ENCODE data around the gene GABRD. TPM values are rescaled to one million over a fixed set of nuclear protein-coding genes. Genes with fewer than 3 reads are reported as not detected.
A peak's percentile ranks its signal among the peaks of the same experiment; 100 is the strongest.

Gene GABRD
- total RNA-seq, 2 donors from 2014 or later: not detected

DNA sequence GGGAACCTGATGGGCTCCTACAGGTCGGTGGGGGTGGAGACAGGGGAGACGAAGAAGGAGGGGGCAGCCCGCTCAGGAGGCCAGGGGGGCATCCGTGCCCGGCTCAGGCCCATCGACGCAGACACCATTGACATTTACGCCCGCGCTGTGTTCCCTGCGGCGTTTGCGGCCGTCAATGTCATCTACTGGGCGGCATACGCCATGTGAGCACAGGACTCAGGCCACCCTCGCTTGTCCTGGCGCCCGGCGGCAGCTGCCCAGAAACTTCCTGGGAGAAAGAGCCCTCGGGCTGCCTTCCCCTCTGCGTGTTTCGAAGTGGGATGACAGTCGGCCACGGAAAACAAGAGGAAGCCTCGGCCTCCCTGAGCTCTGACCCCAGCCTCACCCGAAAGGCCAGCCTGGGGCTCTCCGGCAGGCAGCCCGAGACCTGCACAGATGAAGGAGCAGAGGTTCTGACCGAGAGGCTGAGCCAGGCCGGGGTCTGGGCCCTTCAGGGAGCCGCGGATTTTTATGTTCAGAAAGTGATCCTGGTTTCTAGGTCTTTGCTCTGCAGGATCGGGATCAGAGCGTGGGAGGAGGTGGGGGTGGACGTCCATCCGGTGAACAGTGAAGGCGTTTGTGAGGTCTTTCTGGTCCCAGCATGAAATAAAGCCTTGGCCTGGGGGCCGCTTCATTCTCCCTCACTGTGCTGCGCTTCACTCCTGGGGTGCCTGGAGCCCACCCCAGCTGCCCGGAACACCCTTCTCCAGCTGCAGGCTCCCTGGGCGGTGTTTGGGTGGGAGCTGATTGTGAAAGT is 11.1 kb downstream of the GABRD start:
- no peaks in the 10 kb centered on the region for H3K36me3 Mint-ChIP-seq (ENCODE audit: low read depth)
- TF ChIP-seq, protein P1, sequence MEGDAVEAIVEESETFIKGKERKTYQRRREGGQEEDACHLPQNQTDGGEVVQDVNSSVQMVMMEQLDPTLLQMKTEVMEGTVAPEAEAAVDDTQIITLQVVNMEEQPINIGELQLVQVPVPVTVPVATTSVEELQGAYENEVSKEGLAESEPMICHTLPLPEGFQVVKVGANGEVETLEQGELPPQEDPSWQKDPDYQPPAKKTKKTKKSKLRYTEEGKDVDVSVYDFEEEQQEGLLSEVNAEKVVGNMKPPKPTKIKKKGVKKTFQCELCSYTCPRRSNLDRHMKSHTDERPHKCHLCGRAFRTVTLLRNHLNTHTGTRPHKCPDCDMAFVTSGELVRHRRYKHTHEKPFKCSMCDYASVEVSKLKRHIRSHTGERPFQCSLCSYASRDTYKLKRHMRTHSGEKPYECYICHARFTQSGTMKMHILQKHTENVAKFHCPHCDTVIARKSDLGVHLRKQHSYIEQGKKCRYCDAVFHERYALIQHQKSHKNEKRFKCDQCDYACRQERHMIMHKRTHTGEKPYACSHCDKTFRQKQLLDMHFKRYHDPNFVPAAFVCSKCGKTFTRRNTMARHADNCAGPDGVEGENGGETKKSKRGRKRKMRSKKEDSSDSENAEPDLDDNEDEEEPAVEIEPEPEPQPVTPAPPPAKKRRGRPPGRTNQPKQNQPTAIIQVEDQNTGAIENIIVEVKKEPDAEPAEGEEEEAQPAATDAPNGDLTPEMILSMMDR (conservative IDR thresholded peaks at IDR 0.05): no peak
- H3K27ac Mint-ChIP-seq: no peak overlapping the region
- H3K4me1 Mint-ChIP-seq: no peaks in the 10 kb centered on the region
- Histone ChIP-seq H3K27ac (ENCODE audit: low read depth, low read length) (no peak overlapping the region), H3K27me3 (ENCODE audit: control insufficient read depth, insufficient read depth, low read length, poor library complexity, severe bottlenecking) (no peaks in the 10 kb centered on the region), H3K9me3 (ENCODE audit: control insufficient read depth, low read length) (no peaks in the 10 kb centered on the region), H3K4me1 (ENCODE audit: control insufficient read depth, insufficient read depth, low read length) (no peaks in the 10 kb centered on the region), H3K4me3 (ENCODE audit: low read length) (no peak overlapping the region), H3K36me3 (ENCODE audit: control insufficient read depth, insufficient read depth, low read length) (no peaks in the 10 kb centered on the region), H3K9ac (ENCODE audit: extremely low read depth, low read length, poor library complexity, severe bottlenecking) (no peak overlapping the region)
- H3K27me3 Mint-ChIP-seq (ENCODE audit: insufficient read depth): no peaks in the 10 kb centered on the region
- H3K9me3 Mint-ChIP-seq: no peaks in the 10 kb centered on the region
- 92 to 93% methylated on average over 37 to 42 of the region's 42 CpGs for WGBS, 2 experiments (ENCODE audit: insufficient coverage in 1 of 2, insufficient read length in 1 of 2)
- DNase-seq: no peak
- no peak overlapping the region for H3K4me3 Mint-ChIP-seq

DNA sequence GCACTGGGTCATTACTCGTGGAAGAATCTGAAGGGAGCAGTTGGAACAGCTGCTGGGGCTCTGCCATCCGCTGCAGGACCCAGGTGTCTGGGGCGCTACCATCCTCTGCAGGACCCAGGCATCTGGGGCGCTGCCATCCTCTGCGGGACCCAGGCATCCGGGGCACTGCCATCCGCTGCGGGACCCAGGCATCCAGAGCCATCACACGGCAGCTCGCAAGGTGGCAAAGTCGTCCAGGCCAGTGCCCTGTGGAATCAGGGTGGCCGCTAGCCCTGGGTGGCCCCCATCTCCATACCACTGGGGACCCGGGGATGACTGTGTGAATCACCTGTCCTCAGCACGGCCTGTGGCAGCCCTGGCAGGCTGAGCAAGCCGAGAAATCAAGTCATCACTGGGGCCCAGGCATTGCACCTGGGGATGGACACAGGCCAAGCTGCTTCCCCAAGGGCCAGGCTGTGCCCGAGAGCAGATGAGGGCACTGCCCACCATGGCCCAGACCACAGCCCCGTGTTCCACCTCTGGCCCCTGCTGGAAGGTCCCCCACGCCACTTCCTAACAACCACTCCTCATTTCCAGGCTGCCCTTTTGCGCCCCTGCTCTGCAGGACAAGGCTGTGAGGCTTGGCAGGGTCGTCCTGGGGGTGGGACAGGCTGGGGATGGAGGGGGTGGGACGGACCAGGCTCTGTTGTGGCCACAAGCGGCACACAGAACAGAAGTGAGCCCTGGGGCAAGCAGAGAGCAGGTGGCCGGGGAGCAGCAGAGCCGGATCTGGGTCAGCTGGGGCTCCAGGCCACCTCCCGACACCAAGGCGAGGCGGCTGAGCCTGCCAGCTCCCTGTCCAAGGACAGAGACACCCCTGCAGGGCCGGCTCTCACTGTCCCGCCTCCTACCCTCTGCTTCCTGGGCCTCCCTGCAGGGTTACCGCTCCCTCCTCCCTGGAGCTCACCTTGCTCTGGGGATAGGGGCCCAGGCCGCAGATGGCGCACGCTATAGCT is 12.7 kb downstream of the GABRD start:
- H3K36me3 ChIP-seq (ENCODE audit: control insufficient read depth, insufficient read depth, low read length): no peaks in the 10 kb centered on the region
- no peaks in the 10 kb centered on the region for H3K27me3 ChIP-seq (ENCODE audit: control insufficient read depth, insufficient read depth, low read length, poor library complexity, severe bottlenecking)
- peak; percentile 64 for DNase-seq
- H3K9me3 ChIP-seq (ENCODE audit: control insufficient read depth, low read length): no peaks in the 10 kb centered on the region
- H3K4me3 ChIP-seq (ENCODE audit: low read length): no peak overlapping the region
- no peaks in the 10 kb centered on the region for H3K4me1 ChIP-seq (ENCODE audit: control insufficient read depth, insufficient read depth, low read length)
- Mint-ChIP-seq H3K9me3 (no peaks in the 10 kb centered on the region), H3K4me3 (no peak overlapping the region), H3K4me1 (no peaks in the 10 kb centered on the region), H3K36me3 (ENCODE audit: low read depth) (no peaks in the 10 kb centered on the region), H3K27ac (no peak overlapping the region), H3K27me3 (ENCODE audit: insufficient read depth) (no peaks in the 10 kb centered on the region)
- TF ChIP-seq, protein P1 (conservative IDR thresholded peaks at IDR 0.05): no peak
- WGBS, 2 experiments (ENCODE audit: insufficient coverage in 1 of 2, insufficient read length in 1 of 2): 85 to 88% methylated on average over 19 to 33 of the region's 33 CpGs
- no peak overlapping the region for H3K9ac ChIP-seq (ENCODE audit: extremely low read depth, low read length, poor library complexity, severe bottlenecking)
- no peak overlapping the region for H3K27ac ChIP-seq (ENCODE audit: low read depth, low read length)

DNA sequence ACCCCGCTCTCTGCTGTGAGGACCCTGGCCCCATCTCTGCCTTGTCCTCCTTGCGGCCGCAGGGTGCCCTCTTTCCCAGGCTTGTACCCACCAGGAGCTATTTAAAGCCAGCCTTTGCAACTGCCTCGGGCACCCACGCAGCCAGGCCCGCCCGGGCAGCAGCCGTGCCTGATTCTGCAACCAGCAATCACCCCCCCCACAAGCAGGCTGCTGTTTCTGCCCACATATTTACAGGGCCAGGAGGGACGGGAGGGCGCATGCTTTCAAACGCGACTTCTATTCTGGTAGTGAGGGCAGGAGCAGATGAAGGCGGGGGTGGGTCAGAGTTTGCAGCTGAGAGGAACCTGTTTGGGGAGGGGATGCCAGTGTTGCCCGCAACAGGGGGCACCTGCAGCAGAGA is 13.6 kb downstream of the GABRD start:
- H3K4me3 Mint-ChIP-seq: no peak overlapping the region
- H3K27me3 Mint-ChIP-seq (ENCODE audit: insufficient read depth): no peaks in the 10 kb centered on the region
- H3K9ac ChIP-seq (ENCODE audit: extremely low read depth, low read length, poor library complexity, severe bottlenecking): no peak overlapping the region
- H3K4me3 ChIP-seq (ENCODE audit: low read length): no peak overlapping the region
- 90 to 96% methylated on average over 9 to 14 of the region's 14 CpGs for WGBS, 2 experiments (ENCODE audit: insufficient coverage in 1 of 2, insufficient read length in 1 of 2)
- H3K9me3 Mint-ChIP-seq: no peaks in the 10 kb centered on the region
- no peak for DNase-seq
- H3K9me3 ChIP-seq (ENCODE audit: control insufficient read depth, low read length): no peaks in the 10 kb centered on the region
- H3K27ac Mint-ChIP-seq: no peak overlapping the region
- H3K4me1 ChIP-seq (ENCODE audit: control insufficient read depth, insufficient read depth, low read length): no peaks in the 10 kb centered on the region
- H3K27ac ChIP-seq (ENCODE audit: low read depth, low read length): no peak overlapping the region
- H3K36me3 ChIP-seq (ENCODE audit: control insufficient read depth, insufficient read depth, low read length): no peaks in the 10 kb centered on the region
- TF ChIP-seq, protein P1 (conservative IDR thresholded peaks at IDR 0.05): no peak
- H3K4me1 Mint-ChIP-seq: no peaks in the 10 kb centered on the region
- H3K36me3 Mint-ChIP-seq (ENCODE audit: low read depth): no peaks in the 10 kb centered on the region
- H3K27me3 ChIP-seq (ENCODE audit: control insufficient read depth, insufficient read depth, low read length, poor library complexity, severe bottlenecking): no peaks in the 10 kb centered on the region

All from endodermal cell (in vitro differentiated cells).